NCI-H69 (cell line): Measurements from ENCODE around the gene SDC3.
A peak's percentile ranks its signal among the peaks of the same experiment; 100 is the strongest.
"Not testable (repeated sequence)": the region's sequence is repeated elsewhere in the genome, so short reads cannot be mapped to it uniquely, and the experiment has no call there.

ENCODE experiments used
- DNase-seq: peaks from one replicate; lab custom pipeline; 2025; lab: John Stamatoyannopoulos, UW

The SDC3 gene, protein sequence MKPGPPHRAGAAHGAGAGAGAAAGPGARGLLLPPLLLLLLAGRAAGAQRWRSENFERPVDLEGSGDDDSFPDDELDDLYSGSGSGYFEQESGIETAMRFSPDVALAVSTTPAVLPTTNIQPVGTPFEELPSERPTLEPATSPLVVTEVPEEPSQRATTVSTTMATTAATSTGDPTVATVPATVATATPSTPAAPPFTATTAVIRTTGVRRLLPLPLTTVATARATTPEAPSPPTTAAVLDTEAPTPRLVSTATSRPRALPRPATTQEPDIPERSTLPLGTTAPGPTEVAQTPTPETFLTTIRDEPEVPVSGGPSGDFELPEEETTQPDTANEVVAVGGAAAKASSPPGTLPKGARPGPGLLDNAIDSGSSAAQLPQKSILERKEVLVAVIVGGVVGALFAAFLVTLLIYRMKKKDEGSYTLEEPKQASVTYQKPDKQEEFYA

DNA sequence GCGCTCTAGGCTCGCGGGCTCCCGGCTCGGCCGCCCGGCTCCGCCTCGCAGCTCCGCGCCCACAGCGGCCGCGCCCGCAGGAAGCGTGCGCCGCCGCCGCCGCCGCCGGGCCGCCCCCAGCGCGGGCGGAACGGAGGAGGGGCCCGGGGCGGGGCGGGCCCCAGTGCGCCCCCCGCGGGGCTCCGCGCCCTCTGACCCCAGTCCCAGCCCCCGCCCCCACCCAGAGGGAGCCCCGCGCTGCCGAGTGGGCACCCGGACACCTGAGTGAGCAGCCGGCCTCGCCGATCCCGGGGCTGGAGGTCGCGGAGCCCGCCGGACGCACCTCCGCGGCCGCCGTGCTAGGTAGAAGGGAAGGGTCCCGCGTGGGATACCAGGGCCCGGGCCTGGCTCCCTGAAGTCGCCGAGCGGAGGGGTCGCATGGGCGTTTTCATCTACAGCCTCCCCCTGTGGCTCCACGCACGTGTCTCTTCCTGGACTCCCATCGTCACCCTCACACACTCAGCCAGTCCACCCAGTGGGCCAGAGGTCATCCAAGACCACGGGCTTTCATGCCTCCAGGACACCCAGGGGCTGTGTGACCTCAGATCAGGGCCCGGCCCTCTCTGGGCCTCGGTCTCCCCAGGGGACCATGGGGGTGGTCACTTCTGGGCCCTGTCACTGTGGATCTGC lies at the start of gene SDC3:
Gene SDC3 (minus strand): TSS at position 63 of the 669 bp plus-strand sequence. CDS start 172 bp downstream, outside the sequence.
- DNase-seq = peak; percentile 40

DNA sequence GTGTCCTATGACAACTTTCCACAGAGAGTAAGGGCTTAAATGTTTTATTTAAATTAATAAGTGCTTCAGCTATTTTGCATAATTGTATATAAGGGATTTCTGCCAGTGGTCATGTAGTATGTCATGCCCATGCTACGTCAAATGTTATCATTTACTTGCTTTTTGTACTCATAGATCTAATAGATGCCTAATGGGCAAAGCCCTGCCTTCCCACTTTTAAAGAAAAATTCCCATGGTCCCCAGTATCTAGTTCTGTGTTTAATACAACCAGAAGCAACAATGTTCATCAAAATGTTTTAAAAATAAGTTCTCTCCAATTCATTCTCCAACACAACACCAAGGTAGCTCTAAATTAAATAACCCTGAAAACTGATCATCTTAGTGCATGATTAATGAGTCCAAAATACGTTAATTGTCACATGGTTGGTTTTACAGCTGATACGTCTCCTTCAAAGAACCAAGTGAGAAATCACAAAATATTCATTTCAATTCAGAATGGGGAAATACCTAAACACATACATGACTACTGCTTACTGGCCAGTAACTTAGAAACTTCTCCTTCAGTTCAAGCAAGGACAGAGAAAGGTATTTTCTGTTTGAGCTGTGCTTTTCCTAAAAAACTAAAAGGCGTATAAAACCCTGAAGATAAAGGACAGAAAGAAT lies 49.1 kb upstream of the SDC3 start:
- no peak for DNase-seq

DNA sequence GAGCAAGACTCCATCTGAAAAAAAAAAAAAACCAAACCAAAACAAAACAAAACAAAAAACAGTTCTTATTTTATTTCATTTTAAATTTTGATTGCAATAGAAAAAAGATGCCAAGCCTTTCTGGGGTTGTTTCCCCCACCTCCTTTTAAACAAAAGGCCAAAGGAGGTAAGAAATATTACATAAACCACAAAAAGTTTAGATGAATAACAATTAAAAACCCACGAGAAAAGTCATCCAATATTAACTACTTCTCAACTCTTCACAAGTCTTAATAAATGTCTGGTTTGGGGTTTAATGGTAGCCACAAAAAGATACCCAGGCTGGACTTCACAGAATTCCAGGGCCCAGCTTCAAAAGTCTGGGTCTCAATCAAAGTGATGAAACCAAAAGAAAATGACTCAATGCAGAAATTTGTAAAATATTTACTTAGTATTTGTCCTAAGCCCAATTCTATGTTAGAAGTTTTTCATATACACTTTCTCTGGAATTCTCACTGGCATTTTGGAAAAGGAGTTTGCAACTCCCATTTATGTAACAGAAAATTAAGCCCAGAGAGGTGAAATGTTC lies 47.0 kb upstream of the SDC3 start:
- DNase-seq = no peak

DNA sequence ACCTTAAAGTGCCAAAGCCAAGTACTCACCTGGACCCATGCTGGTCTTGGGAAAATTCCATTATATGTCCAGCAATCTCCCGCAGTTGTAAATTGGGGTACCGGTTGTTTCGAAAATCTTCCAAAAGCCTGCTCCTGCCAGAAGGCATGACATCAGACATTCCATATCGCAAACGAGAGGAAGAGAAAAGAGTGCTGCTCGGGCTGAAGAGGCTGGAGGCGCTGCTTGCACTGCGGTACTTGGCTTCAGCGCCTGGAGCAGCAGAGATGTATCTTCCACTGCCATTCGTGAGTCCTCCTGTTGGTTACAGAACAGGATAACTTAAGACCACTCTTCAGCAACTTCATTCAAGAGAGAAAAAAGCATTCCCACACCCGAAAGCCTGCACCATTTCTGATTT lies 45.1 kb upstream of the SDC3 start:
- no peak for DNase-seq

DNA sequence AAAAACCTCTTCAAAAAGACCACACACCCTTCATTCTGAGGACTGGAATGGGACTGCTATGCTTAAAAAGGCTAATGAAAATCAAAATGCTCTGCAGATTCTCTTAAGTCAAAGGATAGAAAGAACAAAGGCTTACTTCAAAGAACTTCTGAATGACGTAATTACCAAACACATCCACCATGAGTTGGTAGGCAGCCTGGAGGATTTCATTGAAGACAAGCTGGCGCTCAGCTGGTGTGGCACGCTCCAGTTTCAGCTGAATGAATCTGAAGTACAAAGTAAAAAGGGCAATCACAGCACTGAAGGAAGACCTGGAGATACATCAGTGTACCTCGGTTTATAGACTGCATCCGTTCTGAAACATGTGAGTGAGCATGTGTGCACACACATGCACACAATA lies 43.5 kb upstream of the SDC3 start:
- DNase-seq = no peak

DNA sequence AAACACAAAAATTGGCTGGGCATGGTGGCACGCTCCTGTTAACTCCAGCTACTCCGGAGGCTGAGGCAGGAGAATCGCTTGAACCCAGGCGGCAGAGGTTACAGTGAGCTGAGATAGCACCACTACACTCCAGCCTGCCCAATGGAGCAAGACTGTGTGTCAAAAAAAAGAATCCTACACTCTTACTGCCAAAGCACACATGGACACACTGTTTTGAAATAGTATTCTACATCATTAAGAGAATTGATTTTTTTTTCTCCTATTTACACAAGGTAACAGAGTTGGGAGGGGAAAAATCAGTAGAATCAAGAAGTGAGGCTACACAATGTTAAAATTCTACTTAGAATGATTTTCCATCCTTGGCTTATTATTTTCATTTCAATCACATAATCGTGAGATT lies 42.1 kb upstream of the SDC3 start:
- DNase-seq = no peak

DNA sequence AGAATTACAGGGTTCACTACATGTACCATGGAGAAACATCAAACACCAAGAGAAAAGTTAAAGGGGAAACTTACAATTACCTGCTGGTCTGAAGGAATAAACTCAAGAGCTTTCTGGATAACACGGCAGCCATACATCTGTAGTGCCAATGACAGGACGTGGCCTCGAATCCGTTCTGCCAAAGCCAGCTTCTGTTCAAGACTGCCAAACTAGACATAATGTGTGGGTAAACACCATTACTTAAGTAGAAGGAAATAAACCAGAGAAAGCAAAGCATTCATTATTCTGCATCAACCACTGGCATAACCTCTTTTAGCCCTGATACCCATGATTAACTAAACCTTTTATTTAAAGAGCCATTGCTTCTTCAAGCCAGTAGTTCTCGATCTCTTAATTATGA lies 41.5 kb upstream of the SDC3 start:
- peak; percentile 72 for DNase-seq

DNA sequence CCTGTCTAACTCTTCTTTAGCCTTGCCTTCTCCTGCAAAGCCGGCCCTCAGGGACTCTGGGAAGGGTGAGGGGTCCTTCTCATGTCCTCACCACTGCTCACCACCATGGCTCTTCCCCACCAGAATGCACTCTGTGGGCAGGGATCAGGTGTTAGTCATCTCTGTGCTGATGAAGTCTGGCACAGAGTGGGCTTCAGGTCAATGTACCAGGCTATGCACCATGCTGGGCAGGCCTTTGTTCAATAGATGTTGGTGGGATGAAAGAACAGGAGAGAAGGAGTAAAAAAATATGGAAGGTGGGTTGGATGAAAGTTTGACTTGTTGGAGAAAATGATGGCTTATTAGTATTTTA lies 40.9 kb upstream of the SDC3 start:
- not testable (repeated sequence) for DNase-seq

DNA sequence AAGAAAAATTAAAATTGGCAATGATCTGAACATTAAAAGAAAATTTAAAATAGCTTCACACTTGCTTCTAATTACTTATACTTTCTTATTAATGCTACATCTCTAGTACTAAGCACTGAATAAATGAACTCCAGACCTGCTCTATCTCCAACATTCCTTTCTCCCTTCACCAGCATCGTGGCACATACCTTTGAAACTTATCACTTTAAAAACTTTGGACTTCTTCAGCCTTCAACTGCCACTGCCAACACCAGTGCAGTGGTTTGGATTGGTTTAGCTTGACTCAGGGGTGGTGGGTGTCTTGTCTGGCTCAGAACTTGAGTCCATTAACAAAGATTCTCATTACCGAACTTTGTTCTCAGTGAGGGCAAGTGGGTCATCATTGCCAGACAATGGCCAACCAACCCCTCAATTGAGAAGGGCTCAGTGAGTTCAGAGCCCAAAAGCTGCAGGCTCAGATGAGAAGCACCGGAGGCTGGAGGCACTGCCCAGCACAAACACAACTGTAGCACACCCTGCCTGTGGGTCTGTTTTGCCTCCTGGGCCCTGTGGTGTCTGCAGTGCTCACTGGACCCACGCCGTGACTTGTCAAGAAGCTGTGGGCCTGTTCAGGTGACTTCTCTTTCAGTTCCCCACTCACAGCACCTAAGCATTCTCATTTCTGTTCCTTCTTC lies 40.4 kb upstream of the SDC3 start:
- DNase-seq = not testable (repeated sequence)

DNA sequence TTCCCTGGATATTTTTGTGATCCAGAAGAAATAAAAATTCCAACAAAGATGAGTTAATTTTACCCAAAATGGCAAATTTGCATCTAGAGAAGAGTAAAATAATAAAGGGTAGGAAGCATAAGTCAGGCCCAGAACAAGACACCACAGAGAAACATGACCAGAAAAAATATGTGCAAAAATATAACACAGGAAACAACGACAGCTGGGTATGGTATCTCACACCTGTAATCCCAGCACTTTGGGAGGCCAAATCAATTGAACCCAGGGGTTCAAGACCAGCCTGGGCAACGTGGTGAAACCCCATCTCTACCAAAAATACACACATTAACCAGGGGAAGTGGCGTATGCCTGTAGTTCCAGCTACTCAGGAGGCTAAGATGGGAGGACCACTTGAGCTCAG lies 39.7 kb upstream of the SDC3 start:
- no peak for DNase-seq

DNA sequence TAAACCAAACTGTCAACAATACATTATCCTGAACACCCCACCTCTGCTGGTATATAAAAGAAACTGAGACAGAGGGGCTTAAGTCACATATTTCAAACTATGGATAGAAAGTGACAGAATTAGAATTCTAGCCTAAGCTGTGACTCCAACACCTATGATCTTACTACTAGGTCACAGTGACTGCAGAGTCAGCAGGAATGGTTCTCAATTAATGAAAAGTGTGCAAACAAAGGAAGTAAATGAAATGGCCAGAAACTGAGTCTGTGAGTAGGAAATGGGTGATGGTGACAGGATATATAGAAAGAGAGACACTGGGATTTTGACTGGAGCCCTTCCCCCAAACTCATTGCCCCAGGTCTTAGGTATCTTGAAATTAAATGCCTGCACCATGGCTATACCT lies 38.7 kb upstream of the SDC3 start:
- no peak for DNase-seq

DNA sequence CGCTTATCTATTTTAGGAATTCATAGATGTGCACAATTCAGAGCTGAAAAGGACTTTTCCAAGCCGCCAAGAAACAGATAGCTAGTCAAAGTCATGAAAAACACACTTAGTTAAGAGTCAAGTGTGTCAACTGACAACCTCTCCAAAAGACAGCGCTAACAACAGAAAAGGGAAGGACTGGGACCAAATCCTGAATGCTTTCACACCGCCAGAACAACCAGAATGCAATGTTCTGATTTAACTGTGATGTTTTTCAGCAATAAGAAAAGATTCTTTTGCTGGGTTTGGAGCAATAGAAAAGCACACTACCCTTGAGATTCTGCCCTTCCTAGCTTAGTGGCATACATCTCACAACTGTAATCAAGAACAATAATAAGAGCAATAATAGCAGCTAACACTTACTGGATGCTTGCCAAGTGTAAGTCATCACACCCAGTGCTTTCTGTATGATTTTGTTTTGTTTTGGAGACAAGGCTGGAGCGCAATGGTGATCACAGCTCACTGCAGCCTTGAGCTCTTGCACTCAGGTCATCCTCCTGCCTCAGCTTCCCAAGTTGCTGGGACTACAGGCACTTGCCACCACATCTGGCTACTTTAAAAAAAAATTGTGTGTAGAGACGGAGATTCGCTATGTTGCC lies 33.9 kb upstream of the SDC3 start:
- DNase-seq = peak; percentile 56

DNA sequence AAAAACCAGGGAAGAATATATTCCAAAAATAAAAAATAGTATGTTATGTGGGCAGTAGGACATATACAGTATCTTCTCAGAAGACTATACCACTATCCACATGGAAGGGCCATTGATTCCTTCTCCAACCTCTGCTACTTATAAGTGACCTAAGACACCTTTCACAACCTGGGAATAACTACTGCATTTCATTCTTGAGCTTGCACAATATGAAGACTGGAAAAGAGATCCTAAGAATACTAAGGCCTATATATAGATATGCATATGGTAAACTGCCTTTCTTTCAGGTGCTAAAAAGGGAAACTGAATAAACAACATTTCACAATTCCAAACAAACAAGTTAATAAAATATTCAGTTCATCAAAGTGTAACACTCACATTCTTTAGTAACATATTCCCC lies 32.0 kb upstream of the SDC3 start:
- no peak for DNase-seq

DNA sequence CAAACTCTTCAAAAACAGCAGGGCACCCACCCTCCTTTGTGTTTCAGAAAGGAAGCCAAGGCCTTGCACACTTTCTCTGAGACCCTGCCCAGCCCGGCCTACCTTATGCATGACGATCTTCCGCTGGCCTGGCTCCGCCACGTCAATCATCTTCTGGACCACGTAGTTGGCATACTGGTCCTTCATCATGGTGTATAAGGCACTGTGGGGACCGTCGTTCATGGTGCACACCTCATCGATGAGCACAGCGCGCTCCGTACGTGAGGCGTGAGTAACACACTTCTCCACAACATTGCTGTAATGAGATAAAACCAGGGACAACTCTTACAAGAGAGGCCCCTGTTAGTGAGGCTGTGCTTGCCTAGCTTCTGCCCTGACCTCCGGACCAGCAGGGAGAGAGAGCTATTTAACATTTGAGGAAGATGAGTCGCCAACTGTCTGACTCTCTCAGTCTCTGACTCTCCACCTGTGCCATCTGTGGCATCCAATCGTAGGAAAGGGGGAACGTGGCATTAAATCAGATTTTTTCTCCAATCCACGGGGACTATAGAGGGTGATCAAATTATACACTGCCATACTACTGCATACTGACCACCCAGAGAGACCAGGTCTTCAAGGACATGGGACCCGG lies 28.1 kb upstream of the SDC3 start:
- no peak for DNase-seq

DNA sequence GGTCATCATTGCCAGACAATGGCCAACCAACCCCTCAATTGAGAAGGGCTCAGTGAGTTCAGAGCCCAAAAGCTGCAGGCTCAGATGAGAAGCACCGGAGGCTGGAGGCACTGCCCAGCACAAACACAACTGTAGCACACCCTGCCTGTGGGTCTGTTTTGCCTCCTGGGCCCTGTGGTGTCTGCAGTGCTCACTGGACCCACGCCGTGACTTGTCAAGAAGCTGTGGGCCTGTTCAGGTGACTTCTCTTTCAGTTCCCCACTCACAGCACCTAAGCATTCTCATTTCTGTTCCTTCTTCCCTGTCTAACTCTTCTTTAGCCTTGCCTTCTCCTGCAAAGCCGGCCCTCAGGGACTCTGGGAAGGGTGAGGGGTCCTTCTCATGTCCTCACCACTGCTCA lies 27.2 kb upstream of the SDC3 start:
- not testable (repeated sequence) for DNase-seq

DNA sequence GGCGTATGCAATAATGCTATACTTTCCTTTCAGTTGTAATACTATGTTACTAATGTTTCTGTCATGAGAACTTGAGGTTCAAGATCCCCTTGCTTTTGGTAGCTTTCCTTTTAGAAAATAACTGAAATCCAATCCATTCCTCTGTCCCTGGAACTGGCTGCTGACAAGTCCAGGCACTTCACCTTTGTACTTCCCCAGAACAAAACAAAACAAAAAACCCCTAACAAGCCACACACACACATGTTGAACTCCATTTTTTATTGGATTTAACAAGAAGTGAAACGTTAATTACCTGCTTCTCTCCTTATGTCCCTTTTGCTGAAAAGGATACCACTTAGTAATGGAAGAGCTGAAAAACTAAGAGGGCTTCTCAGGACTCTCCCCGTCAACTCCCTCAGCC lies 26.1 kb upstream of the SDC3 start:
- DNase-seq = no peak

DNA sequence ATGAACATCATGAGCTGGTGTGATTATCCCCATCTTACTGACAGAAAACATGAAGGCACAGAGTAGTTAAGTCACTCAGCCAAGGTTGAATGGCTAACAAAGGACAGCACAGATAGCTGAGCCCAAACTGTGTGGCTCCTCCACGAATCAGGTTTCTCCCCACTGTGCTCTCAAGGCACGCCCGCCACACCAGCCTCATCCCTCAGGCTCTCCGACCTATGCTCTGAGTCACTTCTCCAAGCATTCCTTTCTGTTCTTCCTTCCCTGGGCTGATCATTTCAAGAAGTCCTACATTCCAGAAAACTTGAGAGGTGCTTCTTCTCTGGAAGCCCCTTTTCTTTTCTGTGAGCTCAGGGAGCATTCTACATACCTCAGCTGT lies 25.3 kb upstream of the SDC3 start:
- DNase-seq = no peak

DNA sequence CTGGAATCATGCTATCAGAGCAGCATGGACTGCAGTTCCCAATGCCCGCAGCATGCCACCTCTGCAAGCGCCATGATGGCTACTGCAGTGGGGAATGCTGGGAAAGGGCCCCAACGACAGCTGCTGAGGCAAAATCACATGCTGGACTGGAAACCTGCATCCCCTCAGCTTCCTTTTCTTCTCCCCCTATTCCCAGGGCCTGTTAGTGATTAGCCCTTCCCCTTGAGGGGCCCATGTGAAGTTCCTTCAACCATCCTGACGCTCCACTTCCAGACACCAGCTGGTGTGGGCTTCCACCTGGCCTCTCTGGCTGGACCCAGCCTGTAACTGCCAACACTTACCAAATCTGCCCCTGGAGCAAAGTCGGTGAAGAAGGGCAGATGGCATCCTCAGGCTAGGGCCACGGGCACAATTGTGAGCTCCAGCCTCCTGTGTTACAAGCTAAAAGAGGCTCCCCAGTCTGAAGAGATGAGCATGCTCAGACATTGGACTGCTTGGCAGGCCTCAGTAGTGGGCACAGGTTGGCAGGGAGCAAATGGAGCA lies 22.1 kb upstream of the SDC3 start:
- no peak for DNase-seq

DNA sequence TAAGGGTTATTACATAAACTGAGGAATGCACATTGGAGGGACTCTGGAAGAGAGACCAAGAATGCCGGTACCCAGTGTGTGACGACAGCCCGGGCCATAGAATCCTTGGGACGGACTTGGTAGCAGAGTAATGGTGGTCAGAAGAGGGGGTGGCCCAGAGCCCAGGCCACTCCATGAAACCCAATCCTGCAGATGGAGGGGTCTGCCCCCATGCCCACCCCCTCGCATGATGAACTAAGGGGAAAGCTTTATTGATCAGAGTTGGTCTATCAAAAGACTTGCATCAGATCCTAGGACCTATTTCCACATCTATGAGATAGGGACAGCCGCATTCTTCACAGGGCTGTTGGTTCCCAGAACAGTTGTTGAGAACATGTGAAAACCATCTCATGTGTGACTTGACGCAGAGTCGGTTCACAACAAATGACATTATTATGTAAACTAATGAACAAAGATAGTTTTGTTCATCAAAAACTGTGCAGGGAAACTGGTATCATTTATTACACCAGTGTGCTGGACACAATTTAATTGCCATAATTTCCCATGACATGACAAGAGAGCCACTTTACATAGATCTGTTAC lies 21.5 kb upstream of the SDC3 start:
- DNase-seq = no peak

DNA sequence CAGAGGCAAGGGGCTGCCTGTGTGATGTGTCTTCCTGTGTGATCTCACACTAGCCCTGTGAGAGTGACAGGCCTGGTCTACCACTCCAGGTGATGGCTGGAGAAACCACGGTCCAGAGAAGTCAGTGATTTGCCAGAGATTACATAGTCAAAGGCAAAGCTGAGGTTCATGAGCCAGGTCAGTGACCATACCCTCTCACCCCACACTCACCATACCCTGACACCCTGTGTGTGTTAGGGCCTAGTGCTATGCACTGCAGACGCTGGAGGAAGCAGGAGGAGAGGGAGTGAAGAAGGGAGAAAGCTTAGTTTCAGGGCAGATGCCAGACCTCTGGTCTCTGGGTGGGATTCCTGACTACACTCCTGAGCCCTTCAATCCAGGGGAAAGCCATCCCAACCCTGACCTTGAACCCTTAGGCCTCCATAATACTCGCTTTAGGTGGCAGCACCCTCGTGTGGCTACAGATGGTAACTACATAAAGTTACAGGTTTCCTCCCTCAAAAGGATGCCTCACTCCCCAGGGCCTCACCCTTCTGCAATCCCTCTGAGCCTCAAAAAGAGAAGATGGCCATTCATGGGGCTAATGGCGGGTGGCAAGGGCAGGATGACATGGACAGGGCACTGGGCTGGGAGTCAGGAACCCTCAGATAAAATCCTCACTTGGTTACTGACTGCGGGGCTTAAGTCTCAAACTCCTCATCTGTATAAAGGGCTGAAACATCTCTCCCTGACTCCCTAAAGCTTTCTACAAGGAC lies 20.8 kb upstream of the SDC3 start:
- DNase-seq = peak; percentile 48
